T-helper 2 cell (primary cell): ENCODE data around the gene ADAMTS10.
"Not testable (repeated sequence)": the region's sequence is repeated elsewhere in the genome, so short reads cannot be mapped to it uniquely, and the experiment has no call there.

ENCODE experiments used
- DNase-seq, 5 experiments: peaks; one replicate each; pipeline versions ENCODE4 v3.0.0 to v3.0.0-alpha.2; 2012 to 2022

ADAMTS10 gene

GRCh38 chr19:8626842-8627241 is 16.3 kb upstream of the ADAMTS10 start:
- no peak for DNase-seq

GRCh38 chr19:8622886-8623285 is 12.4 kb upstream of the ADAMTS10 start:
- not testable (repeated sequence) for DNase-seq

DNA sequence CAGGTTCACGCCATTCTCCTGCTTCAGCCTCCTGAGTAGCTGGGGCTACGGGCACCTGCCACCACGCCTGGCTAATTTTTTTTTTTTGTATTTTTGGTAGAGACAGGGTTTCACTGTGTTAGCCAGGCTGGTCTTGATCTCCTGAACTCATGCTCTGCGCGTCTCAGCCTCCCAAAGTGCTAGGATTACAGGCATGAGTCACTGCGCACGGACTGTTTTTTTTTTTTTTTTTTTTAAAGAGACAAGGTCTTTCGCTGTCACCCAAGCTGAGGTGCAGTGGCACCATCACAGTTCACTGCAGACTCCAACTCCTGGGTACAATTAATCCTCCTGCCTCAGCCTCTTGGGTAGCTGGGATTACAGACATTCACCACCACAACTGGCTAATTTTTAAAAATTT is 8.2 kb upstream of the ADAMTS10 start:
- DNase-seq = no peak

DNA sequence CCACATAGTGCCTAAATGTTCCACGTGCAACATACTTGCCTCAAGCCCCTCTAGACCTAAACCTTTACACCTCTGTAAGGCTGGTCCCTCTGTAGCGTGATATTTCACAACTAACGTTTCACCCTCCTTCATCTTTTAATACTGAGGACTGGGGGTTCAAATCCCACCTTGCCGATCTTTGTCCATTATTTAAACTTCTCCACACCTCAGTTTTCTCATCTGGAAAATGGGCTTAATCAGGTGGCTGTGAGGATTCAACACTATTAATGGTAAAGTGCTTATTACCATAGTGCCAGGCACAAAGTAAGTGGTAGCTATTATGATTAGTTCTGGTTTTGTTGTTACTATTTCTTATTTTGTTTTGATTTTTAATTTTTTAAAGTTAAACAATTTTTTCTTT is 7.5 kb upstream of the ADAMTS10 start:
- DNase-seq = no peak

- not testable (repeated sequence) for DNase-seq
Observed at GRCh38 chr19:8617325-8617724, 6.8 kb upstream of the ADAMTS10 start.

GRCh38 chr19:8616861-8617260 is 6.3 kb upstream of the ADAMTS10 start:
- DNase-seq = no peak

- DNase-seq = peak; percentile 26 to 46 (median 42)
Observed at GRCh38 chr19:8615813-8616596, 5.5 kb upstream of the ADAMTS10 start.

DNA sequence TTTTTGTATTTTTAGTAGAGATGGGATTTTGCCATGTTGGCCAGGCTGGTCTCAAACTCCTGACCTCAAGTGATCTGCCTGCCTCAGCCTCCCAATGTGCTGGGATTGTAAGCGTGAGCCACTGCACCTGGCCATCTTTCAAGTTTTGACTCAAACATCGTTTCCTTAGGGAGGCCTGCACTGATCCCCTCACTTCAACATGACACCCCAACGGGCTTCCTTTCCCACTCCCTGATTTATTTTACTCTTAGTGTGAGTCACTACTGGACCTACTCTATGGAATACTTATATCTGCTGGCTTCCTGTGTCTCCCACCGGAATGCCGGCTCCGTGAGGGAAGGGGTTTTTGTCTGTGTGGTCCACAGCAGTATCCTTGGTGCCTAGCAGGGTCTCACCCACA is 4.5 kb upstream of the ADAMTS10 start:
- no peak for DNase-seq

DNA sequence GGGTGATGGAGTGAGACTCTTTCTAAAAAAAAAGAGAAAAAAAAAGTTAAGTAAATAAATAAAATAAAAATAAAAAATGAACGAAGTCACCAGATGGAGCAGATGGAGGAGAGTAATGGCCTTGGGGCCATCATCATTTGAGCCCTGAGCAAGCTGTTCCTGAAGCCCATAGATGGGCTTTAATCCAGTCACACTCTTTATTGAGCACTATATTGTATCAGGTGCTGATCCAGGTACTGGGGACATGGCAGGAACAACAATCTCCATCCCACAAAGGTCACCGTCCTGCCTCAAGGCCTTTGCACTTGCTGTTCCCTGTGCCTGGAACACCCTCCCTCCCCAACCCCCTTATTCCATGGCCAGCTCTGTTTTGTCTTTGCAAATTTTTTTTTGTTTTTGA is 3.9 kb upstream of the ADAMTS10 start:
- no peak for DNase-seq

GRCh38 chr19:8612807-8613171 is 2.3 kb upstream of the ADAMTS10 start:
- peak in 1 of 5 experiments; percentile 43 for DNase-seq

DNA sequence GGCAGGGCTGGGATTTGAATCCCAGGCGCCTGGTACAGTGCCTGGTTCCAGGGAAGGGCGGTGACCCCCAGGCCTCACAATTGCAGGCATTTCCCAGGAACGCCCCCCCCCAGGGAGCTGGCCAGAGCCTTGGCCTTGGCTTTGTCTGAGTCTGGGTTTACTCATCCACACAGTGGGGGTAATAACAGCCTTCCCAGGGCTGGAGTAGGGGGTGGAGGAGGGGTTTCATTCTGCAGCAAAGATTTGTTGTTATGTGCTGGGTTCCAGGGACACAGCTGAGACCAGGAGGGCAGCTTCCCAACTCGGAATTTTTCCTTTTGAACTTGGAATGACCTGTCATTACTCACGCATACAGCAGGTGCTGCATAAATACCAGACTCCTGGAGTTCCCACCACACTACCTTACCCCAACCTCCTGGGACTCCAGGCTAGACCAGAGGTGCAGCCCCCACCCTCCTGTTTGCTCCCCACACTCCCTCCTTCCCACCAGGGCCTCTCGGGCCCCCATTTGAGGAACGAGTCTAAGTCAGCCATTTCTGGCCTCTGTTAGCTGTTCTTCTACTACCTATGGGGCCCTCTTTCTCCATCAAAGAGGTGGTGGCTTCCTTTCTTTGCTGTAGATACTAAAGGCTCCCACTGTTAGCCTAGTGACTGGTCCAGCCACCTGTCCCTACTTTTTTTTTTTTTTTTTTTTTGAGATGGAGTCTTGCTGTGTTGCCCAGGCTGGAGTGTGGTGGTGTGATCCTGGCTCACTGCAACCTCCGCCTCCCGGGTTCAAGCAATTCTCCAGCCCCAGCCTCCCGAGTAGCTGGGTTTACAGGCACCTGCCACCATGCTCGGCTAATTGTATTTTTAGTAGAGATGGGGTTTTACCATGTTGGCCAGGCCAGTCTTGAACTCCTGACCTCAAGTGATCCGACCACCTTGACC is 1.6 kb upstream of the ADAMTS10 start:
- DNase-seq = no peak

DNA sequence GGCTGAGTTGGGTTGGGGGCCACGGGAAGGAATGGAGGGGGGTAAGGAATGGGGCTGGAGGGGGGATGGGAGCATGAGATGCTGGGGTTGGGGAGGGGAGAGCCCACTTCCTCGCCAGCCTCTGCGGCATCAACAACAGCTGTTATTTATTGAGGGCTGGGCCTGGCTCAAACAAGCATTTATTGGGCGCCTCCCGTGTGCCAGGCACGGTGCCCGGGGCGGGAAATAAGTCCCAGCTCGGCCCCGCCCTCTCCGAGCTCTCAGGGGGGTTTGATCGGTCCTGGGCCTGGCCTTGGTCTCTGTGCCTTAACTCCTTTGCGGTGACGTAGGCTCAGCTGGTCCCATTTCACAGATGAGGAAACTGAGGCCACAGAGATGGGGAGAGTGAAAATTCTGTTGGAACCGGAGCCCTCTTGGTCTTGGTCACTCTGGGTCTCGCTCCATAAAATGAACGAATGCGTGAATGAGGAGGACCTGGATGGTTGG is 919 bp upstream of the ADAMTS10 start:
- no peak for DNase-seq

DNA sequence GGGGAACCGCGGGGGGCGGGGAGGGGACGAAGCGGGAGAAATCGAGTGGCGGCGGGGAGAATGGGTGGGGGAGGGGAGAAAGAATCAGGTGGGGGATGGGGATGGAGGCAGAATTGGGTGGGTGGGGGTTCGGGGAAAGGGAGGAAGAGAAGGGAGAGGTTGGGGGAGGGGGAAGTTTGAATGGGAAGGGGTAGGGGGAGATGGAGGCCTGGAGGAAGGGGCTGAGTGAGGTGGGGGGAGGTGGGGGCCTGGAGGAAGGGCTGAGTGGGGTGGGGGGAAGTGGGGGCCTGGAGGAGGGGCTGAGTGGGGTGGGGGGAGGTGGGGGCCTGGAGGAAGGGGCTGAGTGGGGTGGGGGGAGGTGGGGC is 403 bp upstream of the ADAMTS10 start:
- DNase-seq = no peak

- peak in 1 of 5 experiments; percentile 7 for DNase-seq
Observed at GRCh38 chr19:8609279-8610040, 1.1 kb downstream of the ADAMTS10 start.

DNA sequence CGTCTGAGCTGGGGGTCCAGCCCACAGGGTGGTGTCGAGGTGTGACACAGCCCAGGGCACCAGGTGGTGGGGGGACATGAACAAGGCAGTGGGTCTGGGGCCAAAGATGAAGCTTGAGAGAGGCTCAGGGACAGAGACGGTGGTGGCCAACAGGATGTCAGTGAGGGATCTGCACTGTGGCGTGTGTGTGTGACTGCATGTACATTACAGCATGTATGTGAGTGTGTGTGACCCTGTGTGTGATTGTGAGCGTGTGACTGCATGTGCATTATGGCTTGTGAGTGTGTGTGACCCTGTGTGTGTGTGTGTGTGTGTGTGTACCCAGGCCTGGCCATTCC is 1.6 kb downstream of the ADAMTS10 start:
- DNase-seq = no peak

GRCh38 chr19:8607386-8607785 is 3.1 kb downstream of the ADAMTS10 start:
- no peak for DNase-seq

GRCh38 chr19:8605514-8605913 is 5.0 kb downstream of the ADAMTS10 start:
- DNase-seq = no peak

- DNase-seq = no peak
Observed at GRCh38 chr19:8601796-8602195, 8.7 kb downstream of the ADAMTS10 start.

GRCh38 chr19:8600816-8601215 is 9.7 kb downstream of the ADAMTS10 start:
- DNase-seq = no peak

GRCh38 chr19:8600064-8600463 is 10.5 kb downstream of the ADAMTS10 start:
- DNase-seq = no peak

DNA sequence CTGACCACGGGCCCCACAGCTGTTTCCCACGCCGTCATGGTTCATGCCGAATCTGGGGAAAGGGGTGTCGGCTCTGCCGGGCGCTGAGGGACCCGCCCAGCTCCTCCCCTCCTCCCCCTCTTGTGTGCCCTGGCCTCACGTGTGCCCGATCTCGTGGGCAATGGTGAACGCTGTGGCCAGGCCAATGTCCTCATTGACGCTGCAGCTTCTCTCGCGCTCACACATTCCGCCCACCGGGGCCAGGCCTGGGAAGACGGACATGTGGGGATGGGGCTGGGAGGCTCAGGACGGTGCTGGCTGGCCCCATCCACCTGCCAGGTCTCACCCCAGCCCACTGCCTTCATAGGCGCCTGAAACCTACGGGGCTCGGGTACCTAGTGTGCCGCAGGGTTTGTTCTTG is 14.3 kb downstream of the ADAMTS10 start:
- DNase-seq = no peak

DNA sequence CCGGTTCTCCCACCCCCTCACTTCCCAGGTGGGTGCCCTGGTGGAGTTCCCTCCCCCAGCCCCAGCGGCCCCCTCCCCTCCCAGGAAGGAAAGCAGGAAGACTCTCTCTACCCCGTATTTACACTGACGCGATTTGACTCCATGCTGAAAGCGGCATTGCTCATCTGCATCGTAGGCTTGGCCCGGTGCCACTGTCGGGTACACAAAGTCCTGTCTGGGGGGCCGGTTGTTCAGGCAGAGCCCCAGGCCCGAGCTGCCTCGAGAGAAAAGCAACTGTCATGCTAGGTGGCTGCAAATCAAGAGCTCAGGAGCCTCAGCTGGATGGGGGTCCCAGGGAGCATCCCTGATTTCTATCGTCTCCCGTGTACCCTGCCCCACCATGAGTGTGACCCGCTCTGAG is 14.9 kb downstream of the ADAMTS10 start:
- no peak for DNase-seq

DNA sequence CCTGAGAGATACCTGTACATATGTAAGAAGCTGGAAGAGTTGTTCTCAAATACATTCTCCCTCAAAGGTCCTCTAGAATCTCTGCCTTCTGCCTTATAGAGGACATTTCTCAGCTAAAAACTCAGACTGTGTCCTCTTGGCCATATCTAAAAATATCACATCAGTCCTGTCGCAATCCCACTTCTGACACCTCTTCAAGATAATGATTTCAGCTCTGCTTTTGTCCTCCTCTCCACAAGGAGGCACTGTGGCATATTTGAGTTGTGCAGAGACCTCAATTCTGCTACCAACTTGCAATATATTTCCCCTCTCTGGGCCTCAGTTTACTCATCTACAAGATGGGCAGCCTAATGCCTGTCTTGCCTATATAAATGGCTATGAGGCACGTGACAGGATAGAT is 16.6 kb downstream of the ADAMTS10 start:
- DNase-seq = no peak
